ENCODE results near the gene SLC44A1.

DNA sequence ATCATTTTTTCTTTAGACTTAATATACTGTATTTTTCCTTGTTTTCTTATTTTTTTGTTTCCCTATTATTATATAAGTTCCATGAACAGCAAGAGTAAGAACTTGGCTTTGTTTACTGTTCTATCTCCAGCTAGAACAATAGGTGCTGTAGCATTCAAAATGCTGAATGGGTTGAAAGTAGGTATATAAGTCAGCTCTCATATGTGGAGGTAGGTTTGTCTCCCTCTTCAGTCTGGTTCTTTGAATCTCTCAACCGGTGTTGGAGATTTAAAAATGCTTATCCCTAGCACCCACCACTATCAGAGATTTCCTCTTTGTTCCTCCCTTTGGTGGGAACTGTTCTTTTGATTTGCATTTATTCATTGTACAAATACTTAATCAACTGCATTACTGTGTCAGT, 115.9 kb downstream of the SLC44A1 start:
- TF ChIP-seq, protein P1, sequence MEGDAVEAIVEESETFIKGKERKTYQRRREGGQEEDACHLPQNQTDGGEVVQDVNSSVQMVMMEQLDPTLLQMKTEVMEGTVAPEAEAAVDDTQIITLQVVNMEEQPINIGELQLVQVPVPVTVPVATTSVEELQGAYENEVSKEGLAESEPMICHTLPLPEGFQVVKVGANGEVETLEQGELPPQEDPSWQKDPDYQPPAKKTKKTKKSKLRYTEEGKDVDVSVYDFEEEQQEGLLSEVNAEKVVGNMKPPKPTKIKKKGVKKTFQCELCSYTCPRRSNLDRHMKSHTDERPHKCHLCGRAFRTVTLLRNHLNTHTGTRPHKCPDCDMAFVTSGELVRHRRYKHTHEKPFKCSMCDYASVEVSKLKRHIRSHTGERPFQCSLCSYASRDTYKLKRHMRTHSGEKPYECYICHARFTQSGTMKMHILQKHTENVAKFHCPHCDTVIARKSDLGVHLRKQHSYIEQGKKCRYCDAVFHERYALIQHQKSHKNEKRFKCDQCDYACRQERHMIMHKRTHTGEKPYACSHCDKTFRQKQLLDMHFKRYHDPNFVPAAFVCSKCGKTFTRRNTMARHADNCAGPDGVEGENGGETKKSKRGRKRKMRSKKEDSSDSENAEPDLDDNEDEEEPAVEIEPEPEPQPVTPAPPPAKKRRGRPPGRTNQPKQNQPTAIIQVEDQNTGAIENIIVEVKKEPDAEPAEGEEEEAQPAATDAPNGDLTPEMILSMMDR (IDR thresholded peaks at IDR 0.05), result no peak
- no peak for TF ChIP-seq POLR2A (IDR thresholded peaks at IDR 0.05)
